HG03060 (cell line): ENCODE results near the gene MAP3K5.

Experiments
- ATAC-seq: cut with Tn5 transposase; IDR thresholded peaks from one replicate; pipeline ENCODE4 v1.9.1; 2021; ENCODE audit warnings: low read depth, moderate number of reproducible peaks; ENCODE audit not compliant: unreplicated experiment

MAP3K5 gene

GRCh38 chr6:136525586-136526195 lies 266.6 kb downstream of the MAP3K5 start:
- no peak for ATAC-seq

- ATAC-seq, result no peak
Measured at GRCh38 chr6:136524936-136525413, 267.3 kb downstream of the MAP3K5 start.

- no peak for ATAC-seq
Measured at GRCh38 chr6:136524339-136524935, 267.8 kb downstream of the MAP3K5 start.

DNA sequence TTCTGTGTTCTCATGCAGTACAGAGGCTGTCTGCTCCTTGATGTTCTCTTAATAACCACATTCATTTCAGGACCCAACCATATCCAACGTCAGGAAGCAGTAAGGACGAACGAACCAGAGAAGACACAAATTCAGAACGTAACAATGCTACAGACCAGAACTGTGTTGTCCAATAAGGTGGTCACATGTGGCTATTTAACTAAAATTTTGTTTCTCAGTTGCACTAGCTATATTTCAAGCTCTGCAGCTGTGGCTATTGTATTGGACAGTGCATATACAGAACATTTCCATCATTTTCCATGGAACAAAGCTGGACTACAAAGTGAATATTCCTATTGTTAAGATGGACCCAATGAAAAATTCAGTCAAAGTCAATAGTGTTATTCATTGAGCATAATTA lies 269.1 kb downstream of the MAP3K5 start:
- ATAC-seq, result no peak

- no peak for ATAC-seq
Measured at GRCh38 chr6:136522636-136523035, 269.6 kb downstream of the MAP3K5 start.

DNA sequence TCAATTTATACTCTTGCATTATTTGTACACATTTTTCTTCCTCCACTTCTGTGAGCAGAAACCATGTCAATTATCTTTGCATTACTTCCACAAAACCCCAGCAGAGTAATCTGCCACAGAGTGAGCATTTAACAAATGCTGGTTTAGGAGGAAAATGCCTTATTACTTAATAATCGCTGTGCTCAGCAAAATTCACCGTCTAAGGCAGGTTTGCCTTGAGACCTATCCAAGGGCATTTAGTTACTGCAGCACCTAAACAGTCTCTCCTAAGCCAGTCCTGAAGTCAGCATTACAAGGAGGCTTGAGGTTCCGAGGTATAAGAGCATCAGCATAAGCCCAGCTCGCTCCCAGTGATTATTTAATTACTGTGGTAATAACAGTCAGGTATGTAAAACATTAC lies 270.4 kb downstream of the MAP3K5 start:
- ATAC-seq, result no peak

- no peak for ATAC-seq
Measured at GRCh38 chr6:136521427-136521826, 270.9 kb downstream of the MAP3K5 start.

DNA sequence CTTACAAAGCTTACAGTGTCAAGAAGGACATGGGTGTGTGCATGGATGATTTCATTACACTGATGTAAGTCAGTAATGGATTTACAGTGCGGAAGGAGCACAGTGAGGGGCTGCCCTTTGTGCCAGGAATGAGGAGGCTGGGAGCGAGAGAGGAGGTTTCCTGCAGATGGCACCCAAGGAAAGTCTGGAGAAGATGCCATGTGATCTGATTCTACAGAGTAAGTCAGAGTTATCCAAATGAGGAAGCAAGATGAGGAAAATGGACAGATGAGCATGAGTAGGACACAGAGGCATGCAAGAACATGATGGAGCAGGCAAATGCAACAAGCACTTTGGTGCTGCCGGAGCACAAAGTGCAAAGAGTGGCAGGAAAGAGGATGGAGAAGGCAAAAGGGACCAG lies 271.8 kb downstream of the MAP3K5 start:
- no peak for ATAC-seq

GRCh38 chr6:136517582-136517981 lies 274.7 kb downstream of the MAP3K5 start:
- ATAC-seq, result no peak

GRCh38 chr6:136517002-136517401 lies 275.3 kb downstream of the MAP3K5 start:
- no peak for ATAC-seq

- no peak for ATAC-seq
Measured at GRCh38 chr6:136514591-136514990, 277.7 kb downstream of the MAP3K5 start.

DNA sequence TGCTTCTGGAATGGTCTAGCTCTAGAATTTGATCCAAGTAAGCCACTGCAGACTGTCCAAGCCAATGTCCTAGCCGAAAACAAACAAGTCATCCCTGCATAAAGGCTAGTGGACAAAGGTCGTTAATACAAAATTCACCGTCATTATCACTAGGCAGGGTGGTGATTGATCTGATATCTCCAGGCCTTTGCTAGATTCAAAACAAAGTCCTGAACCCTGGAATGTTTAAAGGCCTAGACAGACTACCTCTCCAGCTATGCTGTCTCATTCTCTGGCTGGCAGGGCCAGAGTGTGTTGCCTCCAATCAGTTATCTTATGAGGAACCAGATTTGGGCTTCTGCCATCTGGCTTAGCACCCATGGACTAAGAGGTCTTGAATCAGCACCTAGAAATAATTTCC lies 280.4 kb downstream of the MAP3K5 start:
- ATAC-seq, result no peak

- ATAC-seq, result no peak
Measured at GRCh38 chr6:136511397-136511796, 280.9 kb downstream of the MAP3K5 start.

DNA sequence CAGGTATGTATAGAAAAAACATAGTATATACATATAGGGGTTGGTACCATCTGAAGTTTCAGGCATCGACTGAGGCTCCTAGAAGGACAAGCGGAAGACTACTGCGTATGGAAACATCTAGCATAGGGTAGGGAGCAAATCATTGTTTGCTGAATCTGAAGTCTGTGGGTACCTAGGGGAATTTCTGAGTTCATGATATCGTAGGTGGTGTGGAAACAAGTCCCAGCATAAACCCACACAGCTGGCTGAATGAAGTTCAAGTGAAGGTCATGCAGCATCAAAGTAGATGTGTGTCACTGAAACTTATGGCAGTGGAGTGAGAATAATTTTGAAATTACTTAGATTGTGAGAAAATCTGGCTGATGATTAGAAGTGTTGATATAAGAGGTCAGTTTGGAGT lies 281.5 kb downstream of the MAP3K5 start:
- no peak for ATAC-seq

DNA sequence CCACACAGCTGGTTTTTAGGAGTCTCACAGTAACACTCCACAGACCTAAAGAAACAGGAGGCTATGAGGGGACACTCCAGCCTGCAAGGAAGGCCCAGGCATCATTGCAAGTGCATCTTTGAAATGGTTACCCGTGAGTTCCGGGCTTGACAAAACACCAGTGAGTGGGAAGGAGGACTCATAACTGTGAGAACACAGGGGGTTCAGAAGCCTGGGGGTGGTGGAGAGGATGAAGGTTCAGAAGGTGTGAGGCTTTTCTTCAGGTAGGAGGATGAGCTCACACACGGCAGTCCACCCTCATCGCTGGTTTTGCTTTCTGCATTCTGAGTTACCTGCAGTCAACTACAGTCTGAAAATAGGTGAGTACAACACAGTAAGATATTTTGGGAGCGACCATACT lies 282.0 kb downstream of the MAP3K5 start:
- no peak for ATAC-seq

GRCh38 chr6:136508725-136509392 lies 283.4 kb downstream of the MAP3K5 start:
- no peak for ATAC-seq
